GM19239 (cell line): ENCODE results near the gene MEIS1.

Experiments used
- DNase-seq: peaks from one replicate; pipeline ENCODE4 v3.0.0; 2011; ENCODE audit warnings: low spot score; ENCODE audit not compliant: insufficient read length
- FAIRE-seq: peaks from 2 replicates; lab custom pipeline; 2011; peaks lifted over from hg19 to GRCh38; lab: Jason Lieb, UNC

MEIS1 gene

GRCh38 chr2:66596256-66596655, 161.3 kb downstream of the MEIS1 start:
- FAIRE-seq = no peak
- no peak for DNase-seq

GRCh38 chr2:66601624-66602023, 166.7 kb downstream of the MEIS1 start:
- DNase-seq (no peak), FAIRE-seq (no peak)

- FAIRE-seq (no peak), DNase-seq (no peak)
These were observed 167.4 kb downstream of the MEIS1 start for GRCh38 chr2:66602341-66602740.

- FAIRE-seq (no peak), DNase-seq (no peak)
These were observed 169.4 kb downstream of the MEIS1 start for GRCh38 chr2:66604326-66604725.

GRCh38 chr2:66604976-66605375, 170.1 kb downstream of the MEIS1 start:
- DNase-seq = no peak
- no peak for FAIRE-seq

GRCh38 chr2:66607152-66607551, 172.2 kb downstream of the MEIS1 start:
- FAIRE-seq (no peak), DNase-seq (no peak)
